CD14-positive monocyte (primary cell): ENCODE results near the gene C11orf91. TPM values are rescaled to one million over a fixed set of nuclear protein-coding genes. Genes with fewer than 3 reads are reported as not detected.
A peak's percentile ranks its signal among the peaks of the same experiment; 100 is the strongest.

Experiments used
- DNase-seq, 3 donors: peaks; one replicate each; pipeline ENCODE4 v3.0.0-alpha.2; 2011 to 2022
- H2AFZ ChIP-seq: 2 replicates; pipeline ENCODE4 v1.6.0; 2012; ENCODE audit warnings: mild to moderate bottlenecking, low read depth, low read length, inconsistent platforms; ENCODE audit not compliant: insufficient read depth, poor library complexity, severe bottlenecking
- H3K27ac ChIP-seq, 2 donors: 1 replicate in 1 of 2; 2 replicates in 1 of 2; pipeline ENCODE4 v1.5.1; 2012 to 2013; ENCODE audit warnings: low read length in 2 of 2, control low read depth in 1 of 2, inconsistent platforms in 1 of 2, low read depth in 1 of 2, mild to moderate bottlenecking in 1 of 2
- H3K27me3 ChIP-seq, 2 donors: one replicate each; pipeline versions ENCODE4 v1.6.0 to v1.6.1; 2011 to 2013; ENCODE audit warnings: low read length in 2 of 2; ENCODE audit not compliant: control insufficient read depth in 2 of 2, insufficient read depth in 2 of 2
- H3K36me3 ChIP-seq, 2 donors: replicated peaks in 1 of 2; 1 replicate in 1 of 2; 2 replicates in 1 of 2; pipeline versions ENCODE4 v1.5.1 to v1.6.1; 2012 to 2013; ENCODE audit warnings: low read length in 2 of 2, control low read depth in 1 of 2, inconsistent platforms in 1 of 2, mild to moderate bottlenecking in 1 of 2; ENCODE audit not compliant: insufficient read depth in 2 of 2, control insufficient read depth in 1 of 2
- H3K4me1 ChIP-seq, 2 donors: 1 replicate in 1 of 2; 2 replicates in 1 of 2; pipeline versions ENCODE4 v1.5.1 to v1.6.1; 2012 to 2013; ENCODE audit warnings: low read length in 2 of 2, control low read depth in 1 of 2, inconsistent platforms in 1 of 2, mild to moderate bottlenecking in 1 of 2, moderate library complexity in 1 of 2; ENCODE audit not compliant: insufficient read depth in 2 of 2, control insufficient read depth in 1 of 2
- H3K4me2 ChIP-seq: replicated peaks from 2 replicates; pipeline ENCODE3; 2012; ENCODE audit warnings: low read length, moderate library complexity, mild to moderate bottlenecking; ENCODE audit not compliant: poor library complexity, severe bottlenecking; ENCODE audit errors: extremely low read depth
- H3K4me3 ChIP-seq, 3 experiments: fragments of 200-600 bp in 1 of 3; sonication (generic) in 1 of 3; replicated peaks in 1 of 3; 1 replicate in 2 of 3; 2 replicates in 1 of 3; pipeline ENCODE4 v1.5.1; 2011 to 2013; ENCODE audit warnings: low read length in 3 of 3, mild to moderate bottlenecking in 3 of 3, control low read depth in 2 of 3, low read depth in 2 of 3, inconsistent platforms in 1 of 3, moderate library complexity in 1 of 3
- H3K79me2 ChIP-seq: 2 replicates; pipeline ENCODE4 v1.6.0; 2012; ENCODE audit warnings: mild to moderate bottlenecking, control low read depth, inconsistent platforms, low read length, moderate library complexity; ENCODE audit not compliant: insufficient read depth
- H3K9ac ChIP-seq: 2 replicates; pipeline ENCODE4 v1.6.0; 2017; ENCODE audit warnings: low read length, mild to moderate bottlenecking; ENCODE audit not compliant: insufficient read depth, poor library complexity, severe bottlenecking
- H3K9me3 ChIP-seq, 2 donors: replicated peaks in 1 of 2; 1 replicate in 1 of 2; 2 replicates in 1 of 2; pipeline versions ENCODE4 v1.5.1 to v1.6.1; 2012 to 2013; ENCODE audit warnings: low read length in 2 of 2, control low read depth in 1 of 2; ENCODE audit not compliant: control insufficient read depth in 1 of 2, insufficient read depth in 1 of 2
- H4K20me1 ChIP-seq: 2 replicates; pipeline ENCODE4 v1.6.0; 2012; ENCODE audit warnings: mild to moderate bottlenecking, low read length, control low read depth, moderate library complexity; ENCODE audit not compliant: insufficient read depth
- H3K27ac Mint-ChIP-seq, 7 donors: one replicate each; pipeline ENCODE4 v1.8.0; 2020; ENCODE audit warnings: mild to moderate bottlenecking in 7 of 7, mixed read lengths in 7 of 7, moderate library complexity in 6 of 7, inconsistent platforms in 2 of 7
- H3K27me3 Mint-ChIP-seq, 3 donors: one replicate each; pipeline ENCODE4 v1.8.0; 2021 to 2022; ENCODE audit warnings: low read depth in 3 of 3, mild to moderate bottlenecking in 3 of 3, mixed read lengths in 3 of 3, moderate library complexity in 3 of 3, inconsistent platforms in 1 of 3
- H3K36me3 Mint-ChIP-seq, 2 donors: one replicate each; pipeline ENCODE4 v1.8.0; 2020; ENCODE audit warnings: mixed read lengths in 2 of 2, inconsistent platforms in 1 of 2, mild to moderate bottlenecking in 1 of 2
- H3K4me1 Mint-ChIP-seq: one replicate; pipeline ENCODE4 v1.8.0; 2020; ENCODE audit warnings: mild to moderate bottlenecking, mixed read lengths
- H3K4me3 Mint-ChIP-seq, 2 donors: one replicate each; pipeline ENCODE4 v1.8.0; 2020; ENCODE audit warnings: mild to moderate bottlenecking in 2 of 2, mixed read lengths in 2 of 2, moderate library complexity in 1 of 2
- H3K9me3 Mint-ChIP-seq, 7 donors: one replicate each; pipeline ENCODE4 v1.8.0; 2020 to 2022; ENCODE audit warnings: mixed read lengths in 7 of 7, mild to moderate bottlenecking in 6 of 7, moderate library complexity in 6 of 7, inconsistent platforms in 2 of 7
- WGBS: methylation state at CpG from one replicate; pipeline ENCODE4 v1.1.5; 2013; ENCODE audit warnings: missing lambda C conversion rate; ENCODE audit not compliant: insufficient coverage; 5-methylcytosine and 5-hydroxymethylcytosine counted together
- intact Hi-C, 2 donors: fragments of 100-400 bp; cut with micrococcal nuclease; formaldehyde crosslinking; loops; one replicate each; pipeline versions ENCODE4 v1.15.0 to v1.15.1; 2023
- polyA plus RNA-seq, 3 donors: library from polyadenylated mRNA; depleted of rRNA in 1 of 3; unstranded in 2 of 3; stranded (reverse) in 1 of 3; fragments of 300-500 nt in 2 of 3; fragments of >200 nt in 1 of 3; fragmentation: Illumina TruSeq in 2 of 3; gene quantifications; 1 replicate in 2 of 3; 2 replicates in 1 of 3; pipeline ENCODE4 v1.2.3, GENCODE V29; 2012 to 2021
- TF ChIP-seq, protein P1 (sequence below): fragments of 200-600 bp; IDR thresholded peaks from one replicate; pipeline ENCODE4 v1.8.0; 2022; ENCODE audit warnings: antibody characterized with exemption, mild to moderate bottlenecking

The C11orf91 gene
- polyA plus RNA-seq, 3 donors, result not detected

DNA sequence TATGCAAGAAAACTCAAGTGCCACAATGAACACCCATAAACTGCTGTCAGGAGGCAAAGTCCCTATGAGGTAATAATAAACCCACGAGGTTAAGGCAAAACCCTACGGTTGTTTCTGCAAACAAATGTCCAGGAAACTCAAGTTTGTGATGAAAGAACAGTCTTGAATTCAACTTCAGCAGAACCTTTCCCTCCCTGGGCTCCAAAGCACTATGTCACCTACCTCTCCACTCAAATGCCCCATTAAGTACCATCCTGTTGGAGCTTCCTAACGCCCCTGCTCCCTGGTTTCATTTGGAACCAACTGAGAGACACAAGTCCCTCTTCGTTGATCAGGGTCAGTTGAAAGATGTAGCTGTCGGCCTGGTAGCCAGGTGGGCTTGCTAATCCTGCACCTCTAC lies 2.6 kb upstream of the C11orf91 start:
- no peaks in the 10 kb centered on the region for H4K20me1 ChIP-seq
- no peaks in the 10 kb centered on the region for H3K79me2 ChIP-seq
- 7% methylated on average over 2 of the region's 5 CpGs for WGBS
- H3K4me1 ChIP-seq, result peaks cover 16 to 18% of the 10 kb centered on the region in 2 donors
- H3K9me3 Mint-ChIP-seq, result peaks cover 0 to 4% (median 0%) of the 10 kb centered on the region in 7 donors
- TF ChIP-seq, protein P1, sequence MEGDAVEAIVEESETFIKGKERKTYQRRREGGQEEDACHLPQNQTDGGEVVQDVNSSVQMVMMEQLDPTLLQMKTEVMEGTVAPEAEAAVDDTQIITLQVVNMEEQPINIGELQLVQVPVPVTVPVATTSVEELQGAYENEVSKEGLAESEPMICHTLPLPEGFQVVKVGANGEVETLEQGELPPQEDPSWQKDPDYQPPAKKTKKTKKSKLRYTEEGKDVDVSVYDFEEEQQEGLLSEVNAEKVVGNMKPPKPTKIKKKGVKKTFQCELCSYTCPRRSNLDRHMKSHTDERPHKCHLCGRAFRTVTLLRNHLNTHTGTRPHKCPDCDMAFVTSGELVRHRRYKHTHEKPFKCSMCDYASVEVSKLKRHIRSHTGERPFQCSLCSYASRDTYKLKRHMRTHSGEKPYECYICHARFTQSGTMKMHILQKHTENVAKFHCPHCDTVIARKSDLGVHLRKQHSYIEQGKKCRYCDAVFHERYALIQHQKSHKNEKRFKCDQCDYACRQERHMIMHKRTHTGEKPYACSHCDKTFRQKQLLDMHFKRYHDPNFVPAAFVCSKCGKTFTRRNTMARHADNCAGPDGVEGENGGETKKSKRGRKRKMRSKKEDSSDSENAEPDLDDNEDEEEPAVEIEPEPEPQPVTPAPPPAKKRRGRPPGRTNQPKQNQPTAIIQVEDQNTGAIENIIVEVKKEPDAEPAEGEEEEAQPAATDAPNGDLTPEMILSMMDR, result no peak
- H3K27me3 Mint-ChIP-seq, result peaks cover 9 to 14% (median 11%) of the 10 kb centered on the region in 3 donors
- H3K27ac Mint-ChIP-seq, result no peak overlapping the region
- no peaks in the 10 kb centered on the region for H3K9me3 ChIP-seq
- no peaks in the 10 kb centered on the region for H3K36me3 Mint-ChIP-seq
- H3K4me1 Mint-ChIP-seq, result peaks cover 21% of the 10 kb centered on the region
- no peak overlapping the region for H3K4me2 ChIP-seq
- intact Hi-C loops, result no loop called here
- no peaks in the 10 kb centered on the region for H3K36me3 ChIP-seq
- DNase-seq, result no peak
- H2AFZ ChIP-seq, result no peak overlapping the region
- H3K27me3 ChIP-seq, result peaks cover 4 to 15% of the 10 kb centered on the region in 2 donors
- H3K27ac ChIP-seq, result no peak overlapping the region
- no peak overlapping the region for H3K9ac ChIP-seq
- H3K4me3 ChIP-seq, result no peak overlapping the region
- no peak overlapping the region for H3K4me3 Mint-ChIP-seq

DNA sequence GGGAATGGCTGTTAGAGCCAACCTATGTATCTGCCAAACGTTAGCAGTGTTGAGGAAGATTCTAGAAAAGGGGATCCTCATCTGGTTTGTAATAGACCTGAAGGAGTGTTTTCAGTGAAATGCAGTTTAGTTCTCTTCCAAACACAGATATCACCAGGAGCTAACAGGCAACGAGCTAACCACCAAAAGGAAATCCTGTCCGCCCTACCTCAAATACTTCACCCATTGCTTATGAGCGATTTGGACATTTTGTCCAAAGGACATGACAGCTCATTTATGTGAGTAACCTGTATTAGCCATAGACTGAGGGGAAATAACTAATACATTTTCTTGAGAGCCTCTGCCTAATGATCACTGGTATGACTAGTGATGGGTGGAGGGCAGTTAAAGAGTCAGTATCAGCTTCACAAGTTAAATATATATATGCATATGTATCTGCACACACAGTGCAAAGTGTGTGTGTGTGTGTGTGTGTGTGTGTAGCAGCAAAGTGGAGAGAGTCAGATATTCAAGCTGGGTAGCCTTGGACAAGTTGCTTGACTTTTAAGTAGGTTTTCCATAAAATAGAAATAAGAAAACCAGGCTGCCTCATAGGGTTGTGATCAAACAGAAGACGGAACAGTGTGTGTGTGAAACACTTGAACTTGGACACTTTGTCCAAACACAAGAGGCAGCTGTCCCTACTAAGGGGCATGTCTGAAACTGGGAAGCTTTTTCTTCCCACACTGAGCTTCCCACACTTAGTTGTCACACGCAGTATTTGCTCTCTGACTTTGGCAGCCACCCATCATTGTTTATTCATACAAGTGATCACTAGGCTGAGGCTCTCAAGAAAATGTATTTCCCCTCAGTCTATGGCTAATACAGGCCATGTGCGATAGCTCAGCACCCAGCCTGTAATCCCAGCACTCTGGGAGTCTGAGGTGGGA lies 940 bp upstream of the C11orf91 start:
- TF ChIP-seq, protein P1, result no peak
- DNase-seq, result peak; percentile 14 to 22 (median 17)
- Mint-ChIP-seq H3K36me3 (no peaks in the 10 kb centered on the region), H3K4me3 (peak overlapping the region; percentile 94), H3K9me3 (peaks cover 0 to 4% (median 0%) of the 10 kb centered on the region in 7 donors), H3K27ac (peak overlapping the region in 2 of 7 donors; percentile 11 to 41), H3K27me3 (peaks cover 19 to 29% (median 26%) of the 10 kb centered on the region in 3 donors), H3K4me1 (peaks cover 20% of the 10 kb centered on the region)
- Histone ChIP-seq H4K20me1 (no peaks in the 10 kb centered on the region), H3K9me3 (no peaks in the 10 kb centered on the region), H3K4me2 (peak overlapping the region; percentile 91), H2AFZ (peak overlapping the region; percentile 89), H3K79me2 (no peaks in the 10 kb centered on the region), H3K4me1 (peaks cover 16 to 18% of the 10 kb centered on the region in 2 donors), H3K9ac (peak overlapping the region; percentile 17), H3K27ac (peak overlapping the region in 1 of 2 donors; percentile 24), H3K27me3 (peaks cover 7 to 22% of the 10 kb centered on the region in 2 donors), H3K4me3 (peak overlapping the region; percentile 59 to 81 (median 75)), H3K36me3 (no peaks in the 10 kb centered on the region)
- 14% methylated on average over 1 of the region's 7 CpGs for WGBS
- intact Hi-C loops, result no loop called here
